Stimulated activated CD8-positive, alpha-beta memory T cell treated with anti-CD3 and anti-CD28 coated beads, Interleukin-7, amount 100 ng/mL, for 48 hours (primary cell): Measurements from ENCODE around the gene ROS1.
A peak's percentile ranks its signal among the peaks of the same experiment; 100 is the strongest.
"Not testable (repeated sequence)": the region's sequence is repeated elsewhere in the genome, so short reads cannot be mapped to it uniquely, and the experiment has no call there.

Experiments used
- DNase-seq, 2 donors: peaks; one replicate each; pipeline ENCODE4 v3.0.0-alpha.2; 2020; ENCODE audit warnings: low read depth in 1 of 2; ENCODE audit errors: extremely low read depth in 1 of 2

The ROS1 gene

DNA sequence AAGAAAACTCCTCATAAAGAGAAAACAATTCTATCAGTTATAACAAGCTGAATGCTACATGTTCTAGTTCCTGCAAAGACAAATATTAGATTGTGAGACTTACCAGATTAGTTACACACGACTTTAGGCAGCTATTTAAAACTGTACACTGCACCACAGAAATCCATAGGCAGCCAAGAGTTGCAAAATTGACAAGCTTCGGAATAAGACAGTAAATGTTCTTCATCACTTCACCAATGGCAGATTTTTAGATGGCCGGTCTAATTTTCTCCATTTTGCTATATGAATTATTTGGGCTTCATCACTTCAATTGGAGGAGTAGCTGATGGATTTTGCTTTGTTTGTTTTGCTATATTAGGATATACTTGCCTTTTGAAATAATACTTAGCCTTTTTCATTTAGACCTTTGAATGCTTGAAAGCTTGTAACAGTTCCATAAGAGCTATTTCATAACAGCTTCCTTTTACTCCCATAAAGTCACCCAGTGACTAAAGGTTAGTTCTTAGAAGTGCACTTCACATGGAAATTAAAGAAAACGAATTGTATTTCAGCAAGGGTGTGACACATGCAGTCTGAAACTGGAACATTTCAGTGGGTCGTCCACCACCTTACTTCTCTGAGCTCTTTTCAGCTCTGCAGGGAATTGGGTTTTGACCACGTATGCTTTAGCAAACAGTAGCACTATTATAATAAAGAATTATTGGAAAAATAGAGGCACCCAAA is at the start of gene ROS1:
ROS1 (minus strand) TSS at position 512 of the 723 bp plus-strand sequence; CDS start at position 226, 286 bp downstream.
- DNase-seq: no peak

DNA sequence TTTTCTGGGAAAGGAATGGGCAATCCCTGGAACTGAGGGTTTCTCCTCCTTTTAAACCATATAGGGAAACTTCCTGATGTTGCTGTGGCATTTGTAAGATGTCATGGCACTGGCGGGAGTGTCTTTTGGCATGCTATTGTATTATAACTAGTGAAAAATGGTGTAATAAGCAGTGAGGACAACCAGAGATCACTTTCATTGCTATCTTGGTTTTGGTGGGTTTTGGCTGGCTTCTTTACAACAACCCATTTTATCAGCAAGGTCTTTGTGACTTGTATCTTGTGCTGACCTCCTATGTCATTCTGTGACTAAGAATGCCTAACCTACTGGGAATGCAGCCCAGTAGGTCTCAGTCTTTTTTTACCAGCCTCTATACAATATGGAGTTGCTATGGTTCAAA is 47.7 kb upstream of the ROS1 start:
- DNase-seq: no peak

GRCh38 chr6:117472667-117473066 is 46.9 kb upstream of the ROS1 start:
- DNase-seq: no peak

GRCh38 chr6:117469791-117470190 is 44.0 kb upstream of the ROS1 start:
- no peak for DNase-seq

- no peak for DNase-seq
Measured at GRCh38 chr6:117469356-117469755, 43.6 kb upstream of the ROS1 start.

GRCh38 chr6:117468527-117468926 is 42.8 kb upstream of the ROS1 start:
- not testable (repeated sequence) for DNase-seq

GRCh38 chr6:117467876-117468275 is 42.1 kb upstream of the ROS1 start:
- no peak for DNase-seq

GRCh38 chr6:117465691-117466090 is 39.9 kb upstream of the ROS1 start:
- no peak for DNase-seq

- no peak for DNase-seq
Measured at GRCh38 chr6:117464700-117465099, 39.0 kb upstream of the ROS1 start.

GRCh38 chr6:117463762-117464665 is 38.3 kb upstream of the ROS1 start:
- DNase-seq: peak in 1 of 2 donors; percentile 8

DNA sequence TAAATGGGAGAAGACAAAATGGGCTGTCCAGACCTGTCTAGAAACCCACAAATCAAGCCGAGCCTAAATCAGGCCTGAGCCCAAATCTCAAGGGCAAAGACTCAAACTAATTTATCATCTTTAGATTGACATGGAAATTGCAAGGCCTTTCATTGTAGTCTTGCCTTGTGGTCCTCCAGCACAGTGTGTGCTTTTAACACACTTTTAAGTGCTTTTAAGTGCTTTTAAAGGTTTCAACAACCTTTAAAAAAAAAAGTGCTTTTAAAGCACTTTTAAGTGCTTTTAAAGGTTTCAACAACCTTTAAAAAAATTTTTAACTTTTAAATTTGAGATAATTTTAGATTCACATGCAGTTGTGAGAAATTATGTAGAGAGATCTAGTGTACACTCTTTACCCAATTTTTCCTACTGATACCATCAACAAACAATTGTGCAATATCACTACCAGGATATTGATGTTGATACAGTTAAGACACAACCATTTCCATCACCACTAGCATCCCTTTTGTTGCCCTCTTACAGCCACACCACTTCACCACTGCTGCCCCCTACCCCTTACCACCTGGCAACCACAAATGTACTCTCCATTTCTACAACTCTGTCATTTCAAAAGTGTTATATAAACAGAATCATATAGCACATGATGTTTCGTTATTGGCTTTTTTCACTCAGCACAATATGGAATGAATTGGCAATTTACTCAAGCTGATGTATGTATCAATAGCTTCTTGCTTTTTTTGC is 33.6 kb upstream of the ROS1 start:
- no peak for DNase-seq

- DNase-seq: no peak
Measured at GRCh38 chr6:117456998-117457397, 31.3 kb upstream of the ROS1 start.

DNA sequence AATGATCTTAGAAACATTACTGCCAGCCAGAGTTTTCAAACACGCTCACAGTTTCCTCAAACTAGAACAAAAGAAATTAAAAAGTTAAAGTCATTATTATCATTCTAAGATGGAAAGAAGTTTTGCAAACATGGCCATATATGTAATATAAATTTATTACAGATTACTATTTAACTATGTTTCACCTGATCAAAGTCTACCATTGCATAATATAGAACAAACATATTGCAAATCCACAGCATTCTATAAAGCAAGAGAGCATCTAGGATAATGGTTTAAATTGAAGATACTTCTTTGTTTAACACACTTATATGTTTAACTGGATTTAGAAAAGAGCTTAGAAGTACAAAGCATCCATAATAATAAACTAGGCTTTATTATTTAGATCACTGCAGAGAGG is 30.5 kb upstream of the ROS1 start:
- DNase-seq: no peak

GRCh38 chr6:117451671-117452070 is 25.9 kb upstream of the ROS1 start:
- DNase-seq: no peak

GRCh38 chr6:117449549-117450439 is 24.1 kb upstream of the ROS1 start:
- DNase-seq: peak in 1 of 2 donors; percentile 27

GRCh38 chr6:117448732-117449485 is 23.2 kb upstream of the ROS1 start:
- no peak for DNase-seq

GRCh38 chr6:117448011-117448410 is 22.3 kb upstream of the ROS1 start:
- no peak for DNase-seq

DNA sequence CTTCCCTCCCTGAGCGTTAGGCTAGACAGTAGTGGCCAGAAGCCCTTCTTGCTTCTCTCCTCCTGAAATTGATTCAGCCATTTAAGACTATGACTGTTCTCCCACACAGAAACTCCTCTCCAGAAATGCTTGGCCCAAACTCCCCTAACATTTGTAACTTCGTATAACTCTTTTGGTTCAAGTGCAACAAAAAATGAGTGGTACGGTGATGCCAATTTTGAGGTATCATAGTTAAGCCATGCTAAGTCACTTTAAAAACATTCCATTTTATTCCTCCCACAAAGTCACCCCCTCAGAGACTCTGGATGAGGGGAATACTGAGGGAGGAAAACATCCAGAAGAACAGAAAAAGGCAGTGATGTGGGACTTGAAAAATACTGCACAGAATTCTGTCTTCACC is 21.1 kb upstream of the ROS1 start:
- no peak for DNase-seq

DNA sequence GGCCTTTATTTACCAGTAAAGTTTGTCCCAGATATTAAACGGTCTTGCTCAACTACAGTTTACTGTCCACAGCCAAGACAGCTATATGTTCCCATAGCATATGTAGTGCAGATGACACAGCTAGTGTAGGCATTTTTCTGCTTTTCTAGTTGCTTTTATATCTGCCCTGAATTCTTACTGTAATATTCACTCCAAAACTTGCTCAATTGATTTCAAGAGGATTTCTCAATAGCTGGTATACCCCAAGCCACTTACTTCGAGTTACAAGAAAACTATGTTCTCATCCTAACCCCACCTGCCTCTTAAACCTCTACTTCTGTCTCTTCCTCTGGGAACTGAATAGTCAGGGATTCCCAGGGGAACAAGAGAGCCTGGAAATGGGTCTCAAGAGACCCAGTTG is 18.9 kb upstream of the ROS1 start:
- no peak for DNase-seq

GRCh38 chr6:117442313-117442712 is 16.6 kb upstream of the ROS1 start:
- DNase-seq: not testable (repeated sequence)
